Astrocyte (in vitro differentiated cells and primary cell): ENCODE results near the gene EIF2B1. TPM values are rescaled to one million over a fixed set of nuclear protein-coding genes. Genes with fewer than 3 reads are reported as not detected.

Source experiments
- DNase-seq: peaks from one replicate; pipeline ENCODE4 v3.0.0-alpha.2; 2010; ENCODE audit warnings: low read depth
- FAIRE-seq: peaks from 2 replicates; lab custom pipeline; 2011; peaks lifted over from hg19 to GRCh38; lab: Jason Lieb, UNC
- H2AFZ ChIP-seq: 2 replicates; pipeline ENCODE4 v1.6.0; 2012; ENCODE audit warnings: low read depth, low read length, inconsistent platforms
- H3K27ac ChIP-seq: 2 replicates; pipeline ENCODE4 v1.5.1; 2011; ENCODE audit warnings: low read depth, low read length, inconsistent platforms
- H3K27me3 ChIP-seq: 2 replicates; pipeline ENCODE4 v1.6.0; 2011; ENCODE audit warnings: low read length, inconsistent platforms; ENCODE audit not compliant: insufficient read depth
- H3K36me3 ChIP-seq: 2 replicates; pipeline ENCODE4 v1.5.1; 2011; ENCODE audit warnings: low read length, inconsistent platforms; ENCODE audit not compliant: insufficient read depth
- H3K4me1 ChIP-seq: 2 replicates; pipeline ENCODE4 v1.5.1; 2011; ENCODE audit warnings: low read length, inconsistent platforms; ENCODE audit not compliant: insufficient read depth
- H3K4me2 ChIP-seq: 2 replicates; pipeline ENCODE4 v1.6.0; 2012; ENCODE audit warnings: low read length, inconsistent platforms
- H3K4me3 ChIP-seq: 2 replicates; pipeline ENCODE4 v1.5.1; 2011; ENCODE audit warnings: low read depth, mild to moderate bottlenecking, low read length, inconsistent platforms; ENCODE audit not compliant: insufficient read depth
- H3K79me2 ChIP-seq: 2 replicates; pipeline ENCODE4 v1.6.0; 2012; ENCODE audit warnings: mild to moderate bottlenecking, low read length, inconsistent platforms; ENCODE audit not compliant: insufficient read depth
- H3K9ac ChIP-seq: 2 replicates; pipeline ENCODE4 v1.6.0; 2012; ENCODE audit warnings: mild to moderate bottlenecking, low read length, inconsistent platforms
- H3K9me3 ChIP-seq: 2 replicates; pipeline ENCODE4 v1.5.1; 2012; ENCODE audit warnings: low read depth, mild to moderate bottlenecking, low read length, inconsistent platforms; ENCODE audit not compliant: insufficient read depth
- H4K20me1 ChIP-seq: 2 replicates; pipeline ENCODE4 v1.6.0; 2012; ENCODE audit warnings: low read length, inconsistent platforms; ENCODE audit not compliant: insufficient read depth
- H3K27ac Mint-ChIP-seq: one replicate; pipeline ENCODE4 v1.8.0; 2021; ENCODE audit warnings: mild to moderate bottlenecking, mixed read lengths; ENCODE audit not compliant: unreplicated experiment
- H3K27me3 Mint-ChIP-seq: one replicate; pipeline ENCODE4 v1.8.0; 2021; ENCODE audit warnings: low read depth, mixed read lengths; ENCODE audit not compliant: unreplicated experiment
- H3K36me3 Mint-ChIP-seq: one replicate; pipeline ENCODE4 v1.8.0; 2021; ENCODE audit warnings: low read depth, mixed read lengths; ENCODE audit not compliant: unreplicated experiment
- H3K4me1 Mint-ChIP-seq: one replicate; pipeline ENCODE4 v1.8.0; 2021; ENCODE audit warnings: low read depth, mixed read lengths; ENCODE audit not compliant: unreplicated experiment
- H3K4me3 Mint-ChIP-seq: one replicate; pipeline ENCODE4 v1.8.0; 2021; ENCODE audit warnings: mild to moderate bottlenecking, moderate library complexity, mixed read lengths; ENCODE audit not compliant: unreplicated experiment
- H3K9me3 Mint-ChIP-seq: one replicate; pipeline ENCODE4 v1.8.0; 2021; ENCODE audit warnings: mild to moderate bottlenecking, mixed read lengths; ENCODE audit not compliant: unreplicated experiment
- EZH2 ChIP-seq: IDR thresholded peaks from 2 replicates; pipeline ENCODE4 v1.6.1; 2012; ENCODE audit warnings: mild to moderate bottlenecking, low read length, inconsistent platforms; ENCODE audit not compliant: insufficient read depth
- total RNA-seq: library from RNA; stranded (reverse); gene quantifications from 2 replicates; pipeline ENCODE4 v1.2.1, GENCODE V29; 2021
- TF ChIP-seq, protein P1 (sequence below): IDR thresholded peaks from 2 replicates; pipeline ENCODE4 v1.5.1; 2011; ENCODE audit warnings: low read depth, mild to moderate bottlenecking, inconsistent platforms, low read length, moderate library complexity; ENCODE audit not compliant: insufficient read depth

Gene EIF2B1
- total RNA-seq, 1 donor from 2014 or later: 49.3 TPM

DNA sequence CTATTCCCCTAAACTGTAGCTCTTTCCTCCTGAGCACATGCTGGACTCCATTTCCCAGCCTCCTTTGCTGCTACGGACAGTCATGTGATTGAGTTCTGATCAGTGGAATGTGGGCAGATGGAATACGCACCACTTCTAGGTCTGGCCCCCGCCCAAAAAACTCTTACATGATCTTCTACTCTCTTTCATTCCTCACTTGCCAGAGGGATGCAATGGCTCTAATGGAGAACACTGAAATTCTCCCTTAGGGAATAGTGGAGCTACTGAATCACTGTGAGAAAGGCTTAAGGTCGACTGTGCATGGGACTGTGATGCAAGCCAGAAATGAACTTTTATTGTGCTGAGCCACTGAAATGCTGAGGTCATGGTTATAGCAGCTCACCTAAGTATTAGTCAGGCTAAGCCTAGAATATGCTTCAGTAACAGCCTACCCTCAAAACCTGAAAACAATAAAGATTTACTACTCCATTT is 62.1 kb downstream of the EIF2B1 start:
- H2AFZ ChIP-seq: no peak overlapping the region
- no peaks in the 10 kb centered on the region for H3K27me3 ChIP-seq
- Mint-ChIP-seq H3K36me3 (peaks cover 4% of the 10 kb centered on the region), H3K27ac (no peak overlapping the region), H3K4me1 (peaks cover 13% of the 10 kb centered on the region), H3K4me3 (no peak overlapping the region), H3K27me3 (no peaks in the 10 kb centered on the region), H3K9me3 (no peaks in the 10 kb centered on the region)
- no peaks in the 10 kb centered on the region for H3K4me1 ChIP-seq
- no peak overlapping the region for H3K4me3 ChIP-seq
- H3K4me2 ChIP-seq: peak overlapping the region; percentile 3
- H3K79me2 ChIP-seq: no peaks in the 10 kb centered on the region
- no peak overlapping the region for H3K9ac ChIP-seq
- TF ChIP-seq, protein P1, sequence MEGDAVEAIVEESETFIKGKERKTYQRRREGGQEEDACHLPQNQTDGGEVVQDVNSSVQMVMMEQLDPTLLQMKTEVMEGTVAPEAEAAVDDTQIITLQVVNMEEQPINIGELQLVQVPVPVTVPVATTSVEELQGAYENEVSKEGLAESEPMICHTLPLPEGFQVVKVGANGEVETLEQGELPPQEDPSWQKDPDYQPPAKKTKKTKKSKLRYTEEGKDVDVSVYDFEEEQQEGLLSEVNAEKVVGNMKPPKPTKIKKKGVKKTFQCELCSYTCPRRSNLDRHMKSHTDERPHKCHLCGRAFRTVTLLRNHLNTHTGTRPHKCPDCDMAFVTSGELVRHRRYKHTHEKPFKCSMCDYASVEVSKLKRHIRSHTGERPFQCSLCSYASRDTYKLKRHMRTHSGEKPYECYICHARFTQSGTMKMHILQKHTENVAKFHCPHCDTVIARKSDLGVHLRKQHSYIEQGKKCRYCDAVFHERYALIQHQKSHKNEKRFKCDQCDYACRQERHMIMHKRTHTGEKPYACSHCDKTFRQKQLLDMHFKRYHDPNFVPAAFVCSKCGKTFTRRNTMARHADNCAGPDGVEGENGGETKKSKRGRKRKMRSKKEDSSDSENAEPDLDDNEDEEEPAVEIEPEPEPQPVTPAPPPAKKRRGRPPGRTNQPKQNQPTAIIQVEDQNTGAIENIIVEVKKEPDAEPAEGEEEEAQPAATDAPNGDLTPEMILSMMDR: no peak
- TF ChIP-seq EZH2: no peak
- no peak for FAIRE-seq
- peak; percentile 59 for DNase-seq
- no peaks in the 10 kb centered on the region for H4K20me1 ChIP-seq
- H3K9me3 ChIP-seq: no peaks in the 10 kb centered on the region
- H3K27ac ChIP-seq: no peak overlapping the region
- no peaks in the 10 kb centered on the region for H3K36me3 ChIP-seq

Other genes with a start within 250 kb of the EIF2B1 start
- 49.8 and 54.4 TPM in 2 replicates for gene KMT5A, start 249.6 kb downstream of the EIF2B1 start, total RNA-seq
- 1.4 TPM in 2 replicates for gene RILPL2, start 197.0 kb downstream of the EIF2B1 start, total RNA-seq
- 8.1 and 11.5 TPM in 2 replicates for gene SNRNP35, start 175.5 kb downstream of the EIF2B1 start, total RNA-seq
- gene RILPL1, start 100.0 kb downstream of the EIF2B1 start, total RNA-seq: 23.0 and 23.1 TPM in 2 replicates
- 284 and 320 TPM in 2 replicates for gene TMED2, start 49.1 kb downstream of the EIF2B1 start, total RNA-seq
- 17.3 and 20.1 TPM in 2 replicates for gene DDX55, start 31.6 kb downstream of the EIF2B1 start, total RNA-seq
- gene GTF2H3, start 143 bp upstream of the EIF2B1 start, total RNA-seq: 41.2 and 41.8 TPM in 2 replicates
- 9.2 TPM in 2 replicates for gene TCTN2, start 37.4 kb upstream of the EIF2B1 start, total RNA-seq
- 25.5 and 26.2 TPM in 2 replicates for gene ATP6V0A2, start 78.7 kb upstream of the EIF2B1 start, total RNA-seq
- 0.54 and 1.2 TPM in 2 replicates for gene DNAH10, start 128.6 kb upstream of the EIF2B1 start, total RNA-seq